Activated naive CD4-positive, alpha-beta T cell (primary cell): Measurements from ENCODE around the gene NT5DC2.

Source experiments
- DNase-seq, 4 experiments: peaks; one replicate each; lab custom pipeline; 2025; lab: John Stamatoyannopoulos, UW

Gene NT5DC2

DNA sequence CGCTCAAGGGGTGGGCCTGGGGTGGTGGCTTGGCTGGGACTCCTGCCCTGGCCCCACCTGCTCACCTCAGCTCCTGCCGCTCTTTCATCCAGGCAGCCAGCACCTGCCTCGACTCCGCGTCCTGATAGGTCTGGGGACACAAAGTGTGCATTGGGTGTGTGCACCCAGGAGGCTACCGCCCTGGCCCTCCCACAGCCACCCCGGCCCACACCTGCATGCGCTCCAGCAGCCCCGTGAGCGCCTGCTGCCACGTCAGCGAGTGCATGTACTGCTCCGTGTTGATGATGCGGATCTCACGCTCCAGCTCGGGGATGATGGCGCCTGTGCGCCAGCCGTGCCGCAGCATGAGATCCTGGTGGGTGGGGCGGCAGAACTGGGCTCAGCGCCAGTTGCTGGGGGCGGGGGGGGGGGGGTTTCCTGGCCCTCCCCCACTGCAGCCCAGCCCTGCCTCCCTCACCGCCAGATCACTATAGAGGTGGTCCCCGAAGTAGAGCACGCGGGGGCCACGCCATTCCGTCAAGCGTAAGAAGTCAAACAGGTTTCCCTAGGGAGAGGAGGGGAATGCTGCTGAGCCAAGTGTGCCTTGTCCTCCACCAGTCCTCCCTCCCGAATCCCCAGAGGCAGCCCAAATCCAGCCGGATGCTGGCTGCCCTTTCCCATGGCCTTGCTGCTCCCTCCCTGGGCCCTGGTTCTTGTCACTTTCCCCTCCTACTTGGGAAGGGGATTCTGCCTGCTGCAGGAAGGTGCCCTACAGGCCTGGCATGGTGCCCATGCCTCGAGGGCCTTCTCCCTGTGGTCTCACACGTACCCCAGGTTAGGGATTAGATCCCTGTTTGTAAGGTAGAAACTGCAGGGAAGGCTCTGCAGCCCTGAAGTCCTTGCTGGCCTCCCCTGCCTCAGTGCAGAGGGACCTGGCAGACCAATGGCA lies 8.6 kb downstream of the NT5DC2 start:
- DNase-seq: no peak

DNA sequence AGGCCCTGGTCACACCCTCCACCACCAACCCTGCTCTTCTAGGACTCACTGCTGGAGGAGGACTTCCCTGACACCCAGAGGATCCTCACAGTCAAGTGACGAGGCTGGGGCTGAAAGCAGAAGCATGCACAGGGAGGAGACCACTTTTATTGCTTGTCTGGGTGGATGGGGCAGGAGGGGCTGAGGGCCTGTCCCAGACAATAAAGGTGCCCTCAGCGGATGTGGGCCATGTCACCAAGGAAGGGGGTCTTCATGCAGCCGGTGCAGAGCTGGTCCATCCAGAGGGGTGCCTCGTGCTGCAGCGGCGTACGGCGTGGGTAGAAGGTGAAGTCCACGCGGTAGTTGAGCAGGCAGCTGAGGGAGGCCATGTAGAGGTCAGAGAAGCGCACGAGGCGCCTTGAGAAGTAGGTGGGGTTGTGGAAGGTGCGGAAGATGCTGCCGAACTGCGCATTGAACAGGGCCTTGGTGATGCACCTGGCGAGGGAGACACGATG lies 9.4 kb downstream of the NT5DC2 start:
- DNase-seq: no peak

DNA sequence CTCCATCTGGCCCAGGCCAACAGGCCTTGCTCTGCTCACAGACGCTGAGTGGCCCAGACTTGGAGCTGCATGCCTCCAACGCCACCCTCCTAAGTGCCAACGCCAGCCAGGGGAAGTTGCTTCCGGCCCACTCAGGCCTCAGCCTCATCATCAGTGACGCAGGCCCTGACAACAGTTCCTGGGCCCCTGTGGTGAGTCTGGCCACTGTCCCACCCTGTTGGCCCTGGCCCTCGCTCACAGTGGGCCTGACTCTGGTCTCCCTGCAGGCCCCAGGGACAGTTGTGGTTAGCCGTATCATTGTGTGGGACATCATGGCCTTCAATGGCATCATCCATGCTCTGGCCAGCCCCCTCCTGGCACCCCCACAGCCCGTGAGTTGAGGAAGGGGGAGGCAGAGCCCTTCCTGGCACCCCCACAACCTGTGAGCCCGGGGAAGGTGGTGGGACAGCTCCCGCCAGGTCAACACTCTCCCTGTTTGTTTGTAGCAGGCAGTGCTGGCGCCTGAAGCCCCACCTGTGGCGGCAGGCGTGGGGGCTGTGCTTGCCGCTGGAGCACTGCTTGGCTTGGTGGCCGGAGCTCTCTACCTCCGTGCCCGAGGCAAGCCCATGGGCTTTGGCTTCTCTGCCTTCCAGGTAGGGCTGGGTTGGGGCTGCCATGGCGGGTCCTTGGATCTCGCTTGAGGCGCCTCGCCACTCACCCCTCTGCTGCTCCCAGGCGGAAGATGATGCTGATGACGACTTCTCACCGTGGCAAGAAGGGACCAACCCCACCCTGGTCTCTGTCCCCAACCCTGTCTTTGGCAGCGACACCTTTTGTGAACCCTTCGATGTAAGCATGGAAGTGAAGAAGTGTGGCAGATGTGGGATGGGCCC lies 10.0 kb downstream of the NT5DC2 start:
- no peak for DNase-seq

DNA sequence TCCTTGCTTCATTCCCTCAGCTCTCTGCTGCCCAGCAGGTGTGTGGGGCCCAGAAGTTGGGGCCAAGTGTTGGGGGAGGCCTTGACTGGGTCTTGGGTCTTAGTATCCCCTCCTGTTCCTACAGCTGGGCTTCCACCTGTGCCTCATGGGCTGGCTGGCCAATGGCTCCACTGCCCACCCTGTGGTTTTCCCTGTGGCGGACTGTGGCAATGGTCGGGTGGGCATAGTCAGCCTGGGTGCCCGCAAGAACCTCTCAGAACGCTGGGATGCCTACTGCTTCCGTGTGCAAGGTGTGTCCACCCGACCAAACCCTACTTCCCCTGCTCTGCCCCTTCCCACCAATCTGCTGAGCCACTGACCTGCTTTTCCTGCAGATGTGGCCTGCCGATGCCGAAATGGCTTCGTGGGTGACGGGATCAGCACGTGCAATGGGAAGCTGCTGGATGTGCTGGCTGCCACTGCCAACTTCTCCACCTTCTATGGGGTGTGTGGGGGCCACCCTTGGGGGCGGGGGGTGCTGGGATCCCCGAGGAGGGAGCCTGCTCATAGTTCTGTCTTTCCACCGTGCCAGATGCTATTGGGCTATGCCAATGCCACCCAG lies 10.9 kb downstream of the NT5DC2 start:
- no peak for DNase-seq

DNA sequence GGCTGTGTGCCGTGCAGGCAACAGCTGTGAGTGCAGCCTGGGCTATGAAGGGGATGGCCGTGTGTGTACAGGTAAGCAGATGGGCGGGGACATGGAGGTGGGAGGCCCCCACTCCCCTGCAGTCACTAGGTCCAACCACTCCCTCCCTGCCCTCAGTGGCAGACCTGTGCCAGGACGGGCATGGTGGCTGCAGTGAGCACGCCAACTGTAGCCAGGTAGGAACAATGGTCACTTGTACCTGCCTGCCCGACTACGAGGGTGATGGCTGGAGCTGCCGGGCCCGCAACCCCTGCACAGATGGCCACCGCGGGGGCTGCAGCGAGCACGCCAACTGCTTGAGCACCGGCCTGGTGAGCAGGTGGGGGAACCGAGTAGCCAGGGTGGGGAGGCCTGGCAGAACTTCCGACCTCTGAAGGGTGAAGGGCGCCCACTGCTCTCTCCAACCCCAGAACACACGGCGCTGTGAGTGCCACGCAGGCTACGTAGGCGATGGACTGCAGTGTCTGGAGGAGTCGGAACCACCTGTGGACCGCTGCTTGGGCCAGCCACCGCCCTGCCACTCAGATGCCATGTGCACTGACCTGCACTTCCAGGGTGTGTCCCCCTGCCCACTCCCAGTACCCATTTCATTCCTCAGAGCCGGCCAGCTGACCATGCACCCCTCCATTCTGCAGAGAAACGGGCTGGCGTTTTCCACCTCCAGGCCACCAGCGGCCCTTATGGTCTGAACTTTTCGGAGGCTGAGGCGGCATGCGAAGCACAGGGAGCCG lies 11.6 kb downstream of the NT5DC2 start:
- DNase-seq: no peak

DNA sequence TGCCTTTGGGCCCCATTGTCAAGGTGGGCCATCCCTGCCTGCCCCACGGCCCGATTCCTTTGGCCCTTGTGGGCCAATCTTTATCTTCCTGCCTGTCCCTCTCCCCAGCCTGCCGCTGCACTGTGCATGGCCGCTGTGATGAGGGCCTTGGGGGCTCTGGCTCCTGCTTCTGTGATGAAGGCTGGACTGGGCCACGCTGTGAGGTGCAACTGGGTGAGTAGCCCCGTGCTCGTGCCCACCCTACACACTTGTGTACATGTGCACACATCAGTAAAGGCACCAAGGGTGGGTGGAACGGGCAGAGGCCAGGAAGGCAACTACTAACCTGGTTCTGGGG lies 12.2 kb downstream of the NT5DC2 start:
- no peak for DNase-seq

DNA sequence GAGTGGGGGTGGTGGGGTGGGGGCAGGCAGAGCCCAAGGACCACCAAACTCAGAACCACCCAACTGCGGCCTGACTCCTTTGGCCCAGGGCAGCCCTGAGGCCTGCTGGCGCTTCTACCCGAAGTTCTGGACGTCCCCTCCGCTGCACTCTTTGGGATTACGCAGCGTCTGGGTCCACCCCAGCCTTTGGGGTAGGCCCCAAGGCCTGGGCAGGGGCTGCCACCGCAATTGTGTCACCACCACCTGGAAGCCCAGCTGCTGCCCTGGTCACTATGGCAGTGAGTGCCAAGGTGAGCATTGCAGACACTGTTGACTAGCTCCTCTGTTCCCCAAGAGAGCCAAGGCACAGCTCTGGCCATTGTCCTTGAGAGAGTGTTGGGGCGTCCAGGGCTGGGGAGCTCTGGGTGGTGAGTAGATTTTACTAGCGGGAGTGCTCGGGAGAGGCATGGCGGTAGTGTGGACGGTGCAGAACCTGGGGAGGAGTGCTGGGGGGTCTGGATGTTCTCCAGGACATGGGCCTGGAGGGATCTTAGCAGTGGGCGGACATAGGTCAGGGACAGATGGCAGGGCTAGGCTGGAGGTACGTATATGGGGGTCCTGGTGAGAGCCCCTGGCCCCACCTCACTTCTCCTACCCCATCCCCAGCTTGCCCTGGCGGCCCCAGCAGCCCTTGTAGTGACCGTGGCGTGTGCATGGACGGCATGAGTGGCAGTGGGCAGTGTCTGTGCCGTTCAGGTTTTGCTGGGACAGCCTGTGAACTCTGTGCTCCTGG lies 12.8 kb downstream of the NT5DC2 start:
- no peak for DNase-seq

DNA sequence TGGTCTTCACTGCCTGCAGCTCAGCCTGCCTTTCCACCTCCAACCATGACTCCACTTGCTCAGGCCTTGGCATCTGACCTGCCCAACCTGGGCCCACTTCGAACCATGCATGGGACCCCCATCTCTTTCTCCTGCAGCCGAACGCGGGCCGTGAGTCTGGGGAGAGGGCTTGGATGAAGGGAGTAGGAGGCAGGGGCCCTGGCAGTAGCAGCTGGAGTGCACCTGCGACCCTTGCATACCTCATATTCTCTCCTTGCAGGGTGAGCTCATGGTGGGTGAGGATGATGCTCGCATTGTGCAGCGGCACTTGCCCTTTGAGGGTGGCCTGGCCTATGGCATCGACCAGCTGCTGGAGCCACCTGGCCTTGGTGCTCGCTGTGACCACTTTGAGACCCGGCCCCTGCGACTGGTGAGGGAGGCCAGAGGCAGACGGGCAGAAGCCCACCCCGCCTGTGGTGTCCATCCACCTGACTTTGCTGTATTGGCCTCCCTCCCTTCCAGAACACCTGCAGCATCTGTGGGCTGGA lies 13.5 kb downstream of the NT5DC2 start:
- DNase-seq: no peak

DNA sequence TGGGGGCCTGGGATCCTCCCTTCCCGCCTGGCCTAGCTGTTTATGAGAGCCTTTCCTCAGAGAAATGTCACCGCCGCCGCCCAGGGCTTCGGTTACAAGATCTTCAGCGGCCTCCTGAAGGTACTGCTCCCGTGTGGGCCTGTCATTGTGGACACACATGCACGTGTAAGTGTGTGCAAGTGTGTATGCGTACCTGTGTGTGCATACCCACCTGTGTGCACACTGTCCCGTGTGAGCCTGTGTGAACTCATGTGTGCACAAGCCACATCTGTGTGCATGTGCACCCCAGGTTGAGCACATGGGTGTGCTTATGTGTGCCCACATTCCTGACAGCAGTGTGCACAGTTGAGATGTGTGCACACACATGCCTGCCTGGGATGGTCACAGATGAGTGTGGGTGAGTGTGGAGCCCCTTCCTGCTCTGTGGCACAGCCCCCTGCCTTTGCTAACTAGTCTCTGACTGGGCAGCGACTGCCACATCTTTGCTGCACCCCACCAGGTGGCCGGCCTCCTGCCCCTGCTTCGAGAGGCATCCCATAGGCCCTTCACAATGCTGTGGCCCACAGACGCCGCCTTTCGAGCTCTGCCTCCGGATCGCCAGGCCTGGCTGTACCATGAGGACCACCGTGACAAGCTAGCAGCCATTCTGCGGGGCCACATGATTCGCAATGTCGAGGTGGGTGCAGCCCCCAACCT lies 14.1 kb downstream of the NT5DC2 start:
- no peak for DNase-seq

DNA sequence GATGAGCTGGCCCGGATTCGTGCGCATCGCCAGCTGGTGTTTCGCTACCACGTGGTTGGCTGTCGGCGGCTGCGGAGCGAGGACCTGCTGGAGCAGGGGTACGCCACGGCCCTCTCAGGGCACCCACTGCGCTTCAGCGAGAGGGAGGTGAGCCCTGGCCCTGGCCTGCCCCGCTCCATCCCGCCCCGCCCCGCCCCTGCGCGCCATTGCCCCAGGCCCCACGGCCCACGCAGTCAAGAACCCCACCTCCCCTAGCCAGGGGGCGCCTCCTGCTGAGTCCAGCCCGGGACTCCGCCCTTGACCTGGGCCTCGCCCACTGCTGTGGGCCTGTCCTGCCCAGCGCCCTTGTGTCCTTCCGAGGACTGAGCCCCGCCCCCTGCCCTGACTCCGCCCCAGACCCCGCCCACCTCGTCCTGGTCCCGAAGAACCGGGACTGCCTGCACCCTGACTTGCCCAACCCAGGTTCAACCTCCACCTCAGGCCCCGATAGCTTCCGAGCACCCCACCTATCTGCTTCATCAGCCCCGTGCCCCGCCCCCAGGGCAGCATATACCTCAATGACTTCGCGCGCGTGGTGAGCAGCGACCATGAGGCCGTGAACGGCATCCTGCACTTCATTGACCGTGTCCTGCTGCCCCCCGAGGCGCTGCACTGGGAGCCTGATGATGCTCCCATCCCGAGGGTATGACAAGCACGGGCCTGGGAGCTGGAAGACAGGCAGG lies 14.8 kb downstream of the NT5DC2 start:
- DNase-seq: no peak

DNA sequence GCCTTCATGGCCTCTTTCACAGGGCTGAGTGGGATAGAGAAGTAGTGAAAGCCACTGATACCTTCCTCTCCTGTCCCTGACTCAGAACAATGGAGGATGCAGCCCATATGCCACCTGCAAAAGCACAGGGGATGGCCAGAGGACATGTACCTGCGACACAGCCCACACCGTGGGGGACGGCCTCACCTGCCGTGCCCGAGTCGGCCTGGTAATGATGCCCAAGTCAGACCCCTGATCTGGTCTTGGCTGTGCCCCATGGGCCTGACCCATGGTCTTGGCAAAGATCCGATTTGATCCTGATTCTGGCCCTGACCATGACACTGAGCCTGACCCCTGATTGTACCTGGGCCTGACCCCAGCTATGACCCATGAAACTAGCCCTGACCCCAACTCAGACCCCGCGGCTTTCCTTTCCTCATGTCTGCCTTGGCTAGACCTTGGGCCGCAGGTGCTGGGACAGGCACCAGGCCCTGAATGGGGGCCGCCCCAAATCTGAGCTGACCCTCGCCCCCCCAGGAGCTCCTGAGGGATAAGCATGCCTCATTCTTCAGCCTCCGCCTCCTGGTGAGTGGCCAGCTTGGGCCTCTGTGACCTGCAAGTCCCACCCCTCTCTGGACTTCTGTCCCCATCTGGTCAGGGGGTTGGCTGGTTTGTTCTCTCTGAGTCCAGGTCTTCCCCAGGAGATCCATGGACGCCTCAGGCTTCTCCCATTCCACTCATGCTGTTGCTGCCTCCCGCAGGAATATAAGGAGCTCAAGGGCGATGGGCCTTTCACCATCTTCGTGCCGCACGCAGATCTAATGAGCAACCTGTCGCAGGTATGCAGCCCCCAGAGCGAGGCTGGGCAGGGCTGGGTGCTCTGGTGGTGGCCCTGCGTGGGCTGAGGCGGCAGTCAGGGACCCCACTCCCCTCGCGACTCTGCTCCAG lies 15.6 kb downstream of the NT5DC2 start:
- DNase-seq: no peak

DNA sequence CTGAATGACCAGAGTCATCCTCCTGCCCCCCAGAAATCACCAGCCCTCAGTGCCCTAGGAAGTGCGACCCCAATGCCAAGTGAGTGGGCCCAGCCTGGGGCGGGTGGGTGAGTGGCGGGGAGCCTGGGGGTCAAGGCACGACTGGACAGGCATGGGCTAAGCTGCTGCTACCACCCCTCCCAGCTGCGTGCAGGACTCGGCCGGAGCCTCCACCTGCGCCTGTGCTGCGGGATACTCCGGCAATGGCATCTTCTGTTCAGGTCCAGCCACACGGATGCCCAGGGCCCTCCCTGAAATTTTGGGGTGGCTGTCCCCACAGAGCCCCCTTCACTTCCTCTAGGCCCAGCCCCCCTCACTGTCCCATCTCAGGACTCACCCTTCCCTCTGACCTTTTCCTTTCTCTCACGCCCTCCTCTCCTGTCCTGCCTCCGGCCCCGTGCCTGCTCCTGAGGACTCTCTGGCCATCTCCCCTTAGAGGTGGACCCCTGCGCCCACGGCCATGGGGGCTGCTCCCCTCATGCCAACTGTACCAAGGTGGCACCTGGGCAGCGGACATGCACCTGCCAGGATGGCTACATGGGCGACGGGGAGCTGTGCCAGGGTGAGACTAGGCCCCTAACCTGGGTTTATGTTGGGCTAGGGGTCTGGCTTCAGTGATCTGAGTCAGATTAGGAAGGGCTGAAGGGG lies 17.0 kb downstream of the NT5DC2 start:
- DNase-seq: no peak

DNA sequence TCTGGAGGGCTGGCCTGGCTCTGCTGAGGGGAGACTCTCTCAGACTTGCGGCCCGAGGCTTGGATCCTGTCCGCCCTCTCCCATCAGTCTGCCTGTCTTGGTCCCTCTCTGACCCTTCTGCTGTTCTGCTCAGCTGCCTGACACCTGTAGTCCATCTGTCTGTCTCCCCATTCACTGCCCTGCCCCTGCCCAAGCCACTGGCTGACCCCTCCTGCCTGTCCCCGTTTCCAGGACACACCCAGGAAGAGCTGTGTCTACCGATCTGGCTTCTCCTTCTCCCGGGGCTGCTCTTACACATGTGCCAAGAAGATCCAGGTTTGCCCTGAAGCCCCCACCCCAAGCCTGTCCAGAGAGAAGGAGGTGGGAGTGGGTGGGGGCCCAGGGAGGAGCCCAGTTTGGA lies 18.5 kb downstream of the NT5DC2 start:
- no peak for DNase-seq

DNA sequence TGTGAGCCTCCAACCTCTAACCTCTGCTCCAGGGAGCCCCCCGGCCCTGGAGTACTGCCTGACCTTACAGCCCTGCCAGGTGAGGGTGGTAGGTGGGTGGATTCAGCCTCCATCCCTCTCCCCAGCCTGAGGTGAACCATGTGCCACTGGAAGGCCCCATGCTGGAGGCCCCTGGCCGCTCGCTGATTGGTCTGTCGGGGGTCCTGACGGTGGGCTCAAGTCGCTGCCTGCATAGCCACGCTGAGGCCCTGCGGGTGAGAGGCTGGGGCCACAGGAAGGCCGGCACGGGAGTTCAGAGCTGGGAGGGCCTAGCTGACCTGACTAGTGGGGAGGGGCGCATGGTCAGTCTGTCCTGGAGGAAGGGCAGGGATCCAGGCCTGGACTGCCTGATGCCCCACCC lies 19.1 kb downstream of the NT5DC2 start:
- no peak for DNase-seq

DNA sequence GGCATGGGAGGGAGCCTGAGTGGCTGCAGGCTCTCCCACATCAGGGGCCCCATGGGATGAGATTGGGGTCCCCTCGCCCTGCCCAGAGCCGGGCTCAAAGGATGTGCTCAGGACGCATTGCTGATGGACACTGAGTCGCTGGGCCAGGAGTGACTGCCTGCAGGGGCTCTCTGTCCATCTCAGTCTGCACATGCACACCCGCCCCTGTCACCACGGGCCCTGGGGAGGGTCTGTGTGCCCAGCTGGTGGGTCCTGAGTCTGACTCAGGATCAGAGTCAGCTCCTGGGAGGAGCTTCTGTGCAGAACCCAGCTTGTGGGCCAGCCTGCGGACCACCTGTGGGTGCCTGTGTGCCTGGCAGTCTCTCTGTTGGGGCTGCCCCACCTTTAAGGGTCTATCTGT lies 20.4 kb downstream of the NT5DC2 start:
- no peak for DNase-seq

DNA sequence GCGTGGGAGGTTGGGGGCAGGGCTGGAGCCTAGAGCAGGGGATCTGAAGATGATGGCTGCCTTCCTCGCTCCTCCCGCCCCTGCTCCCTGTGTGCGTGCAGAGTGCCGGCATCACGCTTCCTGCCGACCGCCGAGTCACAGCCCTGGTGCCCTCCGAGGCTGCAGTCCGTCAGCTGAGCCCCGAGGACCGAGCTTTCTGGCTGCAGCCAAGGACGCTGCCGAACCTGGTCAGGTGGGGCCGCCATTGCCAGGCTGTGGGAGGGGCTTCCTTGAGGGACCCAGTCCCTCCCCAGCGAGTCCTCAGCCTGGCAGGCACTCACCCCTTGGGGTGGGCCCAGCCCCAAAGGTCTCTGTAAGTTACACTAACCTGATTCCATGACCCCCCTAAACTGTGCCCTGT lies 20.9 kb downstream of the NT5DC2 start:
- no peak for DNase-seq

DNA sequence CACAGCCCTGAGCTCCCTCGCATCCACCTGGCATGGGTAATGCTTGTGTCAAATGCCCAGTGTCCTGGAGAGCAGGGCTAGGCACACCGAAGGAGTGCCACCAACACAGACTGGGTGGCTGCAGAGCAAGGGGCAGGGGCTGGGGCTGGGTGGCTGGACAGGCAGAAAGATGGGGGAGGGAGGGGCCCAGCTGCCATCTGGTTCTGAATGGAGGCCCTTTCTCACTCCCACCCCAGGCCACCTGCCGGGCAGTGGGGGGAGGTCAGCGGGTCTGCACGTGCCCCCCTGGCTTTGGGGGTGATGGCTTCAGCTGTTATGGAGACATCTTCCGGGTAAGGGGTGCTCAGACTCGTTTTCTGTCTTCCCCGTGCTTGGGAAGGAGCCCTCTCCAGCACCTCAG lies 21.6 kb downstream of the NT5DC2 start:
- no peak for DNase-seq

DNA sequence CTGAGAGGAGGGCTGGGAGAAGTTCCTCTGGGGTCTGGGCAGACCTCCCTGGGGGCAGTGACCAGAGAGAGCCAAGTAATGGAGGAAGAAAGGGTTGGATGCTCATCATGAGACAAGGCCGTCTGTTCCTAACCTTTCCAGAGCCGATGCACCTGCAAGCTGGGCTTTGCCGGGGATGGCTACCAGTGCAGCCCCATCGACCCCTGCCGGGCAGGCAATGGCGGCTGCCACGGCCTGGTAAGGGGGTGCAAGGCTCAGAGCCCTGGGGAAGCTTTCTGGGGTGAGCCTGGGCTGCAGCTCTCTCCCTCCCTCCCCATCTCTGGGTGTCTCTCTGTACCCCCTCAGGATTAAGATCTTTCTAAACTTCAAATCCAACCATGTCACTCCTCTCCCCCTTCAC lies 22.1 kb downstream of the NT5DC2 start:
- DNase-seq: no peak
